VCaP (cell line): Measurements from ENCODE around the gene NETO1.

Experiments
- H3K27ac ChIP-seq: fragments of 450-650 bp; 2 replicates; pipeline ENCODE4 v1.5.1; 2017
- TF ChIP-seq, protein P1 (sequence below): fragments of 450-650 bp; conservative IDR thresholded peaks from 2 replicates; pipeline ENCODE4 v1.5.1; 2017; ENCODE audit warnings: mild to moderate bottlenecking, moderate library complexity

NETO1 gene

DNA sequence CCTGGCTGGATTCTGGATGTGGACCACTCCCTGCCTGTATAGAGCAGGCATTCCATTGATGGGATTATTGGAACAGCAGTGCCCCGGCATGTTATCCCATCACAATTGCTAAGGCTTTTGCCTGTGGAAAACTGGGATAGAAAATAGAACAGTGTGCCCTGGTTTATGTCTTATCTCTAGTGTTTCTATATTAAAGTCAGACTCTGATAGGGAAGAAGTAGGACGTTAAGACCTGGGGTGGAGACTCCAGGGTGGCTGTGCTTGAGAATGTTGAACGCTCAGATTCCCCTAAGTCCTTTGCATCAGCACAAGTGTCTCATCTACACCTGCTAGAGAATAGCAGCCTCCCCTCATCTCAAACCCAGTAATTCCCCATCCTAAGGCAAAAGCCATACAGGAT is 10.8 kb upstream of the NETO1 start:
- no peak overlapping the region for H3K27ac ChIP-seq
- TF ChIP-seq, protein P1, sequence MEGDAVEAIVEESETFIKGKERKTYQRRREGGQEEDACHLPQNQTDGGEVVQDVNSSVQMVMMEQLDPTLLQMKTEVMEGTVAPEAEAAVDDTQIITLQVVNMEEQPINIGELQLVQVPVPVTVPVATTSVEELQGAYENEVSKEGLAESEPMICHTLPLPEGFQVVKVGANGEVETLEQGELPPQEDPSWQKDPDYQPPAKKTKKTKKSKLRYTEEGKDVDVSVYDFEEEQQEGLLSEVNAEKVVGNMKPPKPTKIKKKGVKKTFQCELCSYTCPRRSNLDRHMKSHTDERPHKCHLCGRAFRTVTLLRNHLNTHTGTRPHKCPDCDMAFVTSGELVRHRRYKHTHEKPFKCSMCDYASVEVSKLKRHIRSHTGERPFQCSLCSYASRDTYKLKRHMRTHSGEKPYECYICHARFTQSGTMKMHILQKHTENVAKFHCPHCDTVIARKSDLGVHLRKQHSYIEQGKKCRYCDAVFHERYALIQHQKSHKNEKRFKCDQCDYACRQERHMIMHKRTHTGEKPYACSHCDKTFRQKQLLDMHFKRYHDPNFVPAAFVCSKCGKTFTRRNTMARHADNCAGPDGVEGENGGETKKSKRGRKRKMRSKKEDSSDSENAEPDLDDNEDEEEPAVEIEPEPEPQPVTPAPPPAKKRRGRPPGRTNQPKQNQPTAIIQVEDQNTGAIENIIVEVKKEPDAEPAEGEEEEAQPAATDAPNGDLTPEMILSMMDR, result no peak

DNA sequence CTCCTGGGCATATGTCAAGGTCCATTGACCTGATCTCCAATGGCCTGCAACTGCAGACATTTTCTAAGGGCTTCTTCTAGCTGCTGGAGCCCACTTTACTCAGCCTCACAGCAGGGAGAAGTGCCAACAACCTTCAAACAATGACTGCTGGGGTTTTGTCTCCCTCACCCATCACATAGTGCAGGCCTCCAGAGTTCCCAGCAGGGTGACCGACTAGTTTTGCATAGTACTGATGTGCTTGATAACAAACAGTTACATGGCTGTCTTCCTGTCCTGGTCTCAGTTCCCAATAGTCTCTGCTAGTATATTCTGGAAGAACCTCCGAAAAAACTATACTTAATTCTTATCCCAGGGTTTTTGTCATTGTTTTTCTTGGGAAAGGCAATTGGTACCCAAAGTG is 10.4 kb upstream of the NETO1 start:
- H3K27ac ChIP-seq, result no peak overlapping the region
- TF ChIP-seq, protein P1, result no peak

DNA sequence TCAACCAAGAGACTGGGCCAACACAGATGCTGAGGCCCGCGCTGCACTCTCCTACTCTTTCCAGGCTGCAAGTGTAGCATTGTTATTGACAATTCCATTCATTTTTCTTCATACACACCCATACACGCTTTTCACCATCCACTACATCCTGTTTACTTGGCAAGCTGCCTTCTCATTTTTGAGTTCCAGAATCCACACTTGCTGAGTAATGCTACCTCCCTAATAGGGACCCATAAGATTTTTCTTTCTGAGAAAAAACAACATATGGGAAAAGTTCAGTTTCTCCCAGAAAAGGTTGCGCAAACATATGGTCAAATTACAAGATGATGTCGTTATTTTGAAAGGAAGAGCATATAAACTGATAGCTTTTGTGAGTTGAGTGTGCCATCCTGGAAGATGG is 3.3 kb upstream of the NETO1 start:
- TF ChIP-seq, protein P1, result no peak
- no peak overlapping the region; the same call in 1 of the 2 replicates for H3K27ac ChIP-seq

DNA sequence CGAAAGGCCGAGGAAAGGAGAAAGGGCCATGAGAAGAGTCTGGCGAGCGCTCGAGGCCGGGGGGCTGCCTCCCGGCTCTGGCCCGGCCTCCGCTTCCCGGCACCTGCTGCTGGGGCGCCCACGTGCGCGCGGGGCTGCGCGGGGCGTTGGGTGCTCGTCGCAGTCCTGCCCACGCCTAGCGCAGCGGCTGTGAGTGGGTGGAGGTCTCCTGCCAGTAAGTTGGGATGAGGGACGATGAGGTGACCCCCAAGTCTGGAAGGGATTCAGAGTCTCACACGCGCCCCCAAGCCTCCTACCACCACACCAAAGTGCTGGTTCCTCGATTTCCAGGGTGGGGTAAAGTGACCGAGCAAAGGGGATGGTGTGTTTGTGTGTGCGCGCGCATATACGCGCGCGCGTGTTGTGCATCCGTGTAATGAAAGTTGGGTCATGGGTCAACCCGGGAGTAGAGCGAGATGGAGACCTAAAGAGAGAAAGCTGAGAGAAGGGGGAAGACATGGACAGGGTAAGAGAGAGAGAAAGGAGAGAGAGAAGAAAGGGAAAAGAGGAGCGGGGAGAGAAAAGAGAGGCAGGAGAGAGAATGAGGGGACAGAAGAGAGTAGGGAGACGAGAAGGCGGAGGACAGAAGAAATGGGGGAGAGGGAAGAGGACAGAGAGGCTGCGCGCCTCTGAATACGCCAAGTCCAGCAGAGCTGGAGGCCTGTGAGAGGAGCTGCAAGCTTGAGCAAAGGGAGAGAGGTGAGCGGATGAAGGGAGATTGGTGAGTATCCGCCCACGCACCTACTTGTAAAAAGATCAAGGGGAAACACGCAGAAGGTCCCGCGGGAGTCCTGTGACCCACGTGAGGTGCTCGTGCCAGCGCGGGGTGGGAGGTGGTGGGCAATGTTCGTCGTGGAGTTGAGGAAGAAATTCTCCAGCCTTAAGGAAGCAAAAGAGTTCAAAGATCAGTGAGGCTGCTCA is 1.7 kb upstream of the NETO1 start:
- peak overlapping the region; percentile 92; the same call in 1 of the 2 replicates for H3K27ac ChIP-seq
- TF ChIP-seq, protein P1, result no peak

DNA sequence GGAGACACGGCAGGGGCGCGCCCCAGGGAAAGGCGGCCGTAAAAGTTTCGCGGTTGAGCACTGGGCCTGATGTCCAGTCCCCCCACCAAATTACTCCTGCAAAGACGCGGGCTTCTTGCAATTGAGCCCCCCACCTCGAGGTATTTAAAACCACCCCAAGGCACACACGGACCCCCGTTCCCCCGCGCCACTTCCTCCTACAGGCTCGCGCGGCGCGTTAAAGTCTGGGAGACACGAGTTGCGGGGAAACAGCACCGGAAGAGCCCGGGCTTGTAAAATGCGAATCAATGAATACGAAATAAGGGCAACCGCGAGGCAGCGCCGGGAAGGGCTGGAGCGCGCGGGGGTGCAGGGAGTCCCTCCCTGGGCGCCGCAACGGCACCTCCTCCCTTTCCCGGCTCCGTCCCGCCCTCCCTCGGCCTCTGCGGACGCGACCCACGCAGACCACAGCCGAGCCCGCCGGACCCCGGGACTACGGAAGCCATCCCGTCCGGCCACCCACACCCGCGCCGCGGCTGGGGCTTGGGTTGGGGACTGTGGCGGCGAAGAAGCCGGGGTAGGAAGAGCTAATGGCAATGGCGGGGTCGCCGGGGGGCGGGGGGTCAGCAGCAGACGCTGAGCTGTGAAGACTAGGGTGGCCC is 918 bp upstream of the NETO1 start:
- H3K27ac ChIP-seq, result peak overlapping the region; percentile 92
- TF ChIP-seq, protein P1, result no peak

DNA sequence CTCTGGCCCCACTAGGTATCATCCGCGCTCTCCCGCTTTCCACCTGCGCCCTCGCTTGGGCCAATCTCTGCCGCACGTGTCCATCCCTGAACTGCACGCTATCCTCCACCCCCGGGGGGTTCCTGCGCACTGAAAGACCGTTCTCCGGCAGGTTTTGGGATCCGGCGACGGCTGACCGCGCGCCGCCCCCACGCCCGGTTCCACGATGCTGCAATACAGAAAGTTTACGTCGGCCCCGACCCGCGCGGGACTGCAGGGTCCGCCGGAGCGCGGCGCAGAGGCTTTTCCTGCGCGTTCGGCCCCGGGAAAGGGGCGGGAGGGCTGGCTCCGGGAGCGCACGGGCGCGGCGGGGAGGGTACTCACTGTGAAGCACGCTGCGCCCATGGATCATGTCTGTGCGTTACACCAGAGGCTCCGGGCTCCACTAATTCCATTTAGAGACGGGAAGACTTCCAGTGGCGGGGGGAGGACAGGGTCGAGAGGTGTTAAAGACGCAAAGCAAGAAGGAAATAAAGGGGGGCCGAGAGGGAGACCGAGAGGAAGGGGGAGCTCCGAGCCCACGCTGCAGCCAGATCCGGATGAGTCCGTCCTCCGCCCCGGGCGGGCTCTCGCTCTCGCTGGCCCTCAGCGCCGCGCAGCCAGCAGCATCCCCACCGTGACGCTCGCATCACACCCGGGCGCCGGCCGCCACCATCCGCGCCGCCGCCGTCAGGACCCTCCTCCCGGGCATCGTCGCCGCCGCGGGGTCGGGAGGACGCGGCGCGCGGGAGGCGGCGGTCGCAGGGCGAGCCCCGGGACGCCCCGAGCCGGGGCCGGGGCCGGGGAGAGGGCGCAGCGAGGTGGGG is 664 bp downstream of the NETO1 start:
- TF ChIP-seq, protein P1, result no peak
- H3K27ac ChIP-seq, result peak overlapping the region; percentile 92

DNA sequence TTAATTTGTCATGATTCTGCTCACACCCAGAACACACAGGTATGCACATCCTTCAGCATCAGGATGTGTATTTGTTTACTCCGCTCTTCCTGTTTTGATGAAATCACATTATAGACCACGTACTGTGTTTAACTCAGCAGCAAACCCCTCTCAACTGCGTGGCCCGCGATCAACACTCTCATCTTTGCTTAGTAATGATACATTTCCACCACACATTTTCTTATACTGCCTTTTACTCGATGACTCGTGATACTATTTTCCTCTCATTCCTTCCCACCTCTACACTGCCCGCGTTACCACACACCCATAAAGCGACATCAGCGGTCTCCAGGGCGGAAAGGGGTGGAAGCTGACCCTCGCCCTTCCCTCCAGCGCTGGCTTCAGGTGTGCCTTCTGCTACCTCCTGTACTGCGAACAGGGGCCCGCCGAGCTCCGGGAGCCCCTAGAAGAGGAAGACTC is 1.3 kb downstream of the NETO1 start:
- peak overlapping the region; percentile 92 for H3K27ac ChIP-seq
- TF ChIP-seq, protein P1, result no peak
